ENCODE measurements around the gene DNAJB12.

GRCh38 chr10:72314263-72314662 is 40.5 kb downstream of the DNAJB12 start:
- TF ChIP-seq CTCF (IDR thresholded peaks at IDR 0.05) (no peak), POLR2A (IDR thresholded peaks at IDR 0.05) (no peak)
